Stimulated activated effector memory CD8-positive, alpha-beta T cell treated with anti-CD3 and anti-CD28 coated beads, Interleukin-12 subunit alpha, Interleukin-12 subunit beta, amount 100 ng/mL, for 72 hours (primary cell): ENCODE data around the gene MRPS23.
"Not testable (repeated sequence)": the region's sequence is repeated elsewhere in the genome, so short reads cannot be mapped to it uniquely, and the experiment has no call there.

Experiments
- ATAC-seq: fragments of 150-1000 bp; cut with Tn5 transposase; 2 replicates; pipeline ENCODE4 v1.10.0; 2021
- DNase-seq, 2 donors: peaks; one replicate each; pipeline ENCODE4 v3.0.0; 2021 to 2022; ENCODE audit warnings: low spot score in 2 of 2
- H3K27ac Mint-ChIP-seq: one replicate; pipeline ENCODE4 v1.8.0; 2022; ENCODE audit warnings: mild to moderate bottlenecking, mixed read lengths
- H3K36me3 Mint-ChIP-seq: one replicate; pipeline ENCODE4 v1.8.0; 2022; ENCODE audit warnings: mild to moderate bottlenecking, mixed read lengths
- H3K4me1 Mint-ChIP-seq: one replicate; pipeline ENCODE4 v1.8.0; 2022; ENCODE audit warnings: mixed read lengths
- H3K4me3 Mint-ChIP-seq: one replicate; pipeline ENCODE4 v1.8.0; 2022; ENCODE audit warnings: mild to moderate bottlenecking, mixed read lengths
- H3K9me3 Mint-ChIP-seq: one replicate; pipeline ENCODE4 v1.8.0; 2022; ENCODE audit warnings: mixed read lengths

The MRPS23 gene

DNA sequence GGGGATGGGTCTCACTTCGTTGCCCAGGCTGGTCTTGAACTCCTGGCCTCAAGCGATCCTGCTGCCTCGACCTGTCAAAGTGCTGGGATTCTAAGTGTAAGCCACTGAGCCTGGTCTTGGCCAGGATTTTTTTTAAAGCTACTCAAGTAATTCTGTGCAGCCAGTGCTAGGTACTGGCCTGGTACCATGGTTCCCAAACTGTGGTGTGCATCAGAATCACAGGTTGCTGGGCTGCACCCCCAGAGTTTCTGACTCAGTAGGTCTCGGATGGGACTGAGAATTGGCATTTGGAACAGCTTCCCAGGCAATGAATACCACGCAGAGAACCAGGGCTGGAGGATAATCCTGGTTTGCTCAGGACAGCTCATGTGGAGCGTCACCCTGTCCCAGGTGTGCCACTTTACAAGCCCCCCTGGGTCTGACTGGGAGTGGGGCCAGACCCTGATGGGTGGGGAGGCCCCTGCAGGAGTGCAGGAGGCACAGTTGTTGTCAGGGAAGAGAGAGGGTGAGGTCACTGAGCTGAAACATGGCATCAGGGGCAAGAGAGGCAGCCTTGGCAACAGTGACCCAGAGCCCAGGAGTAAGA lies 10.7 kb upstream of the MRPS23 start:
- Mint-ChIP-seq H3K27ac (no peak overlapping the region), H3K9me3 (no peaks in the 10 kb centered on the region), H3K4me3 (peak overlapping the region; percentile 68), H3K36me3 (no peaks in the 10 kb centered on the region), H3K4me1 (peaks cover 11% of the 10 kb centered on the region)
- ATAC-seq, result no peak
- DNase-seq, result no peak

DNA sequence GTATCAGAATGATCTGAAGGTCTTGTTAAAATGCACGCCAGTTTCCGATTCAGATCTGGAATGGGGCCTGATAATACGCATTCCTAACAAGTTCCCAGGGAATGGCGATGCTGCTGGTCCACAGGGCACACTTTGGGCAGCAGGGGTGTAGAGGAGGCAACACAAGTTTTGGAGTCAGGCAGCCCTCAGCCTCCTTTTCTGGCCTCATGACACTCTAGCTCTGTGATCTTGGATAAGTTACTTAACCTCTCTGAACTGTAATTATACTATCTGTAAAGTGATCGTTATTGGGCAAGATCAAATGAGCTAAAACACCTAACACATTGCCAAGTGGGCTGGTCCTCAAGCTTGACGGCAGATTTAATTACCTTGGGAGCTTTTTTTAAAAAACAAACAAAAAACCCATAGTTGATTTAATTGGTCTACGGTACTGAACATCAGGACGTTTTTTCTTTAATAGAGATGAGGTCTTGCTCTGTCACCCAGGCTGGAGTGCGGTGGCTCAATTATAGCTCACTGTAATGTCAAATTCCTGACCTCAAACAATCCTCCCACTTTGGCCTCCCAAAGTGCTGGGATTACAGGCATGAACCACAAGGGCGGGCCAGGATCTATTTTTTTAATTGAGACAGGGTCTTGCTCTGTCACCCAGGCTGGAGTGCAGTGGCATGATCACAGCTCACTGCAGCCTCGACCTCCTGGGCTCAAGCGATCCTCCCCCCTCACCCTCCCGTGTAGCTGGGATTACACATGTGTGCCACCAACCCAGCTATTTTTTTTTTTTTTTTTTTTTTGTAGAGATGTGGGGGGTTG lies 10.0 kb upstream of the MRPS23 start:
- Mint-ChIP-seq H3K36me3 (no peaks in the 10 kb centered on the region), H3K4me3 (no peak overlapping the region), H3K9me3 (no peaks in the 10 kb centered on the region), H3K27ac (no peak overlapping the region), H3K4me1 (peaks cover 11% of the 10 kb centered on the region)
- ATAC-seq, result no peak
- no peak for DNase-seq

DNA sequence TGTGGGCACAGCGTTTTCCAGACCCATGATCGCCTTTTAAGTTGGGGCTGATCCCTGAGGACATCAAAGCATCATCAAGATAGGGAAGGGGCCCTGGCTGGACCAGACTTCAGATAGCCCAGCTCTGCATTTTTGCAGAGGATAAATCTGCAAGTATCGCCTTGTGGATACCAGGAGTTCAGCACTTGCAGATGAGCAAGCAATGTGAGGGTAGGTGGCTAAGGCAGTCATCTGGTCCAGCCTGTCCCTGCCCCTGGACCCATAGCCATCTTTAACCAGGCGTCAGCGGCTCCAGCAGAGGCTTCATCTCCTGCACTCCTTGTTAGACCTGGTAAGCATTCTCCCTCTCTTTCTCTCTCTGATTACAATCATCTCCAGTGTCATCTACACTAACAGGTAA lies 9.0 kb upstream of the MRPS23 start:
- Mint-ChIP-seq H3K36me3 (no peaks in the 10 kb centered on the region), H3K4me3 (no peak overlapping the region), H3K9me3 (no peaks in the 10 kb centered on the region), H3K4me1 (peaks cover 11% of the 10 kb centered on the region), H3K27ac (no peak overlapping the region)
- ATAC-seq, result no peak
- DNase-seq, result no peak

DNA sequence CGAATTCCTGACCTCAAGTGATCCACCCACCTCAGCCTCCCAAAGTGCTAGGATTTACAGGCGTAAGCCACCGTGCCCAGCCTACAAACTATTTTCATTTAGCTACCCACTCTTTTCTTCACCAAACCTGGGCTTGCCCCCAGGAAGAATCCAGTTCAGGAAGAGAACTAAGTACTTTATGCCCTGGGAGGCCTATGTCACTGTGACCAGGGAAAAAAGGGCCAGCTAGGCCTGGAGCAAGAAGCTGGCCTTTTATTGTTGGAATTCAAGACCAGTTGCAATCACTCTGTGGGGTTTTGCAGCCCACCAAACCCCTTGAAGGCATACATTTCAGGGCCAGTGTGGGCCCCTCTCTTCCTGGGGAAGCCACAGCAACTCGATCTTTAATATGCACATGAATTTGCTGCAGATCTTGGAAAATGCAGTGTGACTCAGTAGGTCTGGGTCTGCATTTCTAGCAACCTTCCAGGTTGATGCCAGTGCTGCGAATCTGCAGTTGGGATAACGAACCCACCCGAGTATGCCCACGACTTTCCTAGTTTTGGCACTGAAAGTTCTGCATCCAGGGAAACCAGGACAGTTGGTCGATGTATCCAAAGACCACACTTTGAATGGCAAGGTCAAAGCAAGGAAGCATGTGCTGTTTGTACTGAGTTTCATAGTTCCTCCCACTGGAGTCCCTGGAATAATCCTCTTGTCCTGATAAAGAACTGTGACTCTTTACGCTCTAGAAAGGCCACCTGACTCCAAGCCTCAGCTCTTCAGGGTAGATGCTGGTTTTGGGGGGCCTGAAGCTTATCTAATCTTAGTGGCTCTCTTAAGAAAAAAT lies 7.2 kb upstream of the MRPS23 start:
- no peak for DNase-seq
- Mint-ChIP-seq H3K4me1 (peaks cover 11% of the 10 kb centered on the region), H3K36me3 (no peaks in the 10 kb centered on the region), H3K9me3 (no peaks in the 10 kb centered on the region), H3K4me3 (no peak overlapping the region), H3K27ac (no peak overlapping the region)
- ATAC-seq, result no peak

DNA sequence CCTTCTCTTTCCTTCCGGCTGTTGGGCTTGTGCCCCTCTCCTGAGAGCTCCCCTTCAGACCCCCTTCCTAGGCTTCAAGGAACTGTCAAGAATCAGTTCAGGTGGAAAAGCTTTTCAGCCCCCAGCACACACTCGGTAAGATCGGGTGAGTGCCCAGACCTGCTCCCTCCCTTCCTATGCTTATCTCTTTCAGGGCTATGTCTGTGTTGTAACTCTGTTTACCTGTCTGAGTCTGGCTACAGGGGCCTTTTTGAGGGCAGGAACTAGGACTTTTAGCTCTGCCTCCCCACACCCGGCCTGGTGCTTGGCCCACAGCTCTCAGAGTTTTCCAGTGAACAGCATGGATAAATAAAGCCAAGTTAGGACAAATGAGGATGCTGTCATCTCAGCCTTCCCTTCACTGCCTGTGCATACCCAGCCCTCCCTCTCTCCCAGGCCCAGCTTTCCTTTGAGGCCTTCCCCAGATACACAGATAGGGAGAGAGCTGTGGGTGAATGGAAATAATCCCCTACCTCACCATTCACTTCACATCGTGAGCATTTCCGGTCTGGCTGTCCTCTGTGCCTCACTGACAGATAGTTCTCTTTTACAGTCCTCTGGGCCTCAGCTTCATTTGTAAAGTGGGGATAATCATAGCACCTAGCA lies 5.7 kb upstream of the MRPS23 start:
- no peak for ATAC-seq
- Mint-ChIP-seq H3K4me3 (no peak overlapping the region), H3K27ac (no peak overlapping the region), H3K9me3 (no peaks in the 10 kb centered on the region), H3K36me3 (no peaks in the 10 kb centered on the region), H3K4me1 (peaks cover 15% of the 10 kb centered on the region)
- DNase-seq, result no peak

DNA sequence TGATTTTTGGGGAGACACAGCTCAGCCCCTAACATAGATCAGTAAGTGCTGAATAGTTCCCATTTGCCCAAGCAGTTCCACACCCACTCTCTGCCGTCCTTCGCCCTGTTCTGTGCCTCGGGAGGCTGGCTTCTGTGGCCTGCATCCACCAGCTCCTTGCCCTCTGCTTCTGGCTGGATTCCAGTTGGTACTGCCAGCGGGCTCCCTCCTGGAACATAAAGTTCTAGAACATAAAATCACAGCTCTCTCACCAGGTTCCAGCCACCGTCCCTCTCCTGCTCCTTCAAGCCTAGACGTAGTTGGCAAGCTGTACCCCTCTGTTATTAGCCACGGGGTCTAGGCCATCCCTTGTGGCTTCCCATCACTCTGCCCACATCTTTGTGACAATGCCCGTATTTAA lies 3.9 kb upstream of the MRPS23 start:
- Mint-ChIP-seq H3K27ac (no peak overlapping the region), H3K36me3 (peaks cover 8% of the 10 kb centered on the region), H3K9me3 (no peaks in the 10 kb centered on the region), H3K4me1 (peaks cover 32% of the 10 kb centered on the region), H3K4me3 (no peak overlapping the region)
- no peak for DNase-seq
- ATAC-seq, result no peak

DNA sequence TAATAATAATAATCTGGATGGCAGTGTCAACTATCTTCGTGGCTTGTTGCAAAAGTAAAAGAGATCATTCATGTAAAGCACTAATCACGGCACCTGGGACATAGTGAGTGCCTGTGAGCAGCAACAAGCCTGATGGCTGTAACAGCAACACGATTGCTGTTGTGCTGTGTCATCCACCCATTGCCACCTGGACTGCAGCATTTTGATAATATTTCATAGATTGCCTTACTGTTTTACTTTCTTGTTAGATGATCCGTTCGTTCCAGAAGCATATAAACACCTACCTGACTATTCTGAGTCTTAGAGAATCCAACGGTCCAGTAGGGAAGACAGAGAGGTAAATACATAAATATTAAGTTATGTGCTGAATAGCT lies 3.1 kb upstream of the MRPS23 start:
- Mint-ChIP-seq H3K36me3 (peaks cover 15% of the 10 kb centered on the region), H3K4me3 (no peak overlapping the region), H3K27ac (no peak overlapping the region), H3K9me3 (no peaks in the 10 kb centered on the region), H3K4me1 (peaks cover 36% of the 10 kb centered on the region)
- DNase-seq (no peak), ATAC-seq (no peak)

DNA sequence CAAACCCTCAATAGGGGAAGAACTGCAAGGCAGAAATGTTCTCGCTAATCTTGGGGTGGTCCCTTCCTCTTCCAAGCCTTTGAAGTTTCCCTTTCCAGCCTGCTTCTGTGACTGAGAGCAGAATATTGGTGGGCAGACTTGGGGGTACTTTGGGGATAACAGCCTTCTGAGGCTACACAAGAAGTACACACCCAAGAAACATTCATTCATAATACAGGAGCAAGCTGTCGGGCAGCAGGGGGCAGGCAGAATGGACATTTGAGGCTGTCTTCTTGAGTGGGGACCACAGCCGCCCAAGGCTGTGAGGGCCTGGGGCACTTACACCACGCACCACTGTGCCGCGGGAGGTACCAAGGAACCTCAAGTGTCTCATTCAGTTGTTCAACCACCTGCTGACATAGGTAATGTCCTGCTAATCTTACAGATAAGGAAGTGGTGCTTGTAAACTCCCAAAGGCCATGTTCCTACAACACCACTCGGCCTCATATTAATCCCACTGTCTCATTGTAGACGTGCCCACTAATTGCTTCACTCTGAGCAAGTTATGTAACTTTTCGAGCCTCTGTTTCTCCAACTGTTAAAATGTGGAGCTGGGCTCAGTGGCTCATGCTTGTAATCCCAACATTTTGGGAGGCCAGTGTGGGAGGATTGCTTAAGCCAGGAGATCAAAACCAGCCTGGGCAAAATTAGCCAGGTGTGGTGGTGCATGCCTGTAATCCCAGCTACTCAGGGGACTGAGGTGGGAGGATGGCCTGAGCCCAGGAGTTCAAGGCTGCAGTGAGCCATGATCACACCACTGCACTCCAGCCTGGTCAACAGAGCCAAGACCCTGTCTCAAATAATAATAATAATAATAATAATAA lies 2.5 kb upstream of the MRPS23 start:
- no peak for ATAC-seq
- peaks cover 36% of the 10 kb centered on the region for H3K4me1 Mint-ChIP-seq
- no peak overlapping the region for H3K27ac Mint-ChIP-seq
- H3K36me3 Mint-ChIP-seq, result peaks cover 21% of the 10 kb centered on the region
- H3K9me3 Mint-ChIP-seq, result no peaks in the 10 kb centered on the region
- H3K4me3 Mint-ChIP-seq, result peak overlapping the region; percentile 93
- DNase-seq, result no peak

DNA sequence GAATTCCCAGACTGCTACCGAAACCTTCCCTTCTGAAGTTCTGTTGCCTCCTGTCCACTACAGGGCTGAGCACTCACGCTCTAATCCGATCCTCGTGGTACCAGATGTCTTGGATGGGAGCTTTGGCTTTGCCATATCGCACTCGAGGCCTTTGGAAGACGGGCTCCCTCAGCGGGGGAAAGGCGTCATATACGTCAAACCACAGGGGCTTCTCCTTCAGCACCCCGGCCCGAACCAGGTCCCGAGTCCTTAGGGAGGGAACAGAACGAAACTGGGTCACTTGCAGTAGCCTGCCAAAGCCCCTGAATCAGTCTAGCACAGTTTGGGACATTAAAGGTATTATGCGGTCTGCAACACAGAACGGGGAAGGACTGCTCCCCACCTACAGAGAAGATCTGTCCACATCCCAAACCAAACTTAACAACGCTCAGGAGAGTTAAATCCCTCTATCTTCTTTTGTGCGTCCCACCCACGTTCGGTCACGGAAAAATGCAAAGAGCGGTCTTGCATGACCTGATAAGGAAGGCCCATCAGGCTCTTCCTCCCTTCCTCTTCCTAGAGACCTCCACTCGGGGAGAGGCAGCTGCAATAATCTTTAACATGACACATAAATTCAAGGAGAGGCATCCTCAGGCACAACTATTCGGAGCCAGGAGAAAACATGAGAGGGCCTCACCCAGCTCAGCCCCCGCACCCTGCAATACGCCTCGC lies 526 bp downstream of the MRPS23 start:
- ATAC-seq, result no peak
- no peaks in the 10 kb centered on the region for H3K9me3 Mint-ChIP-seq

DNA sequence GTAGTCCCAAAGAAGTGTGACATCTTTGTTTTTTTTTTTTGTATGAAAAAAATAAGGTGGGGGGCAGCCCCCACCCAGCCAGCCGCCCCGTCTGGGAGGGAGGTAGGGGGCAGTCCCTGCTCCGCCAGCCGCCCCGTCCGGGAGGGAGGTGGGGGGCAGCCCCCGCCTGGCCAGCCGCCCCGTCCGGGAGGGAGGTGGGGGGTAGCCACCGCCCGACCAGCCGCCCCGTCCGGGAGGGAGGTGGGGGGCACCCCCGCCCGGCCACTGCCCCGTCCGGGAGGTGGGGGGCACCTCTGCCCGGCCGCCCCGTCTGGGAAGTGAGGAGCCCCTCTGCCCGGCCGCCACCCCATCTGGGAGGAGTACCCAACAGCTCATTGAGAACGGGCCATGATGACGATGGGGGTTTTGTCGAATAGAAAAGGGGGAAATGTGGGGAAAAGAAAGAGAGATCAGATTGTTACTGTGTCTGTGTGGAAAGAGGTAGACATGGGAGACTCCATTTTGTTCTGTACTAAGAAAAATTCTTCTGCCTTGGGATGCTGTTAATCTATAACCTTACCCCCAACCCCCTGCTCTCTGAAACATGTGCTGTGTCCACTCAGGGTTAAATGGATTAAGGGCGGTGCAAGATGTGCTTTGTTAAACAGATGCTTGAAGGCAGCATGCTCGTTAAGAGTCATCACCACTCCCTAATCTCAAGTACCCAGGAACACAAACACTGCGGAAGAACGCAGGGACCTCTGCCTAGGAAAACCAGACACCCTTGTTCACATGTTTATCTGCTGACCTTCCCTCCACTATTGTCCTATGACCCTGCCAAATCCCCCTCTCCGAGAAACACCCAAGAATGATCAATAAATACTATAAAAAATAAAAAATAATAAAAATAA lies 3.5 kb downstream of the MRPS23 start:
- ATAC-seq, DNase-seq, H3K4me3 Mint-ChIP-seq, H3K9me3 Mint-ChIP-seq, H3K27ac Mint-ChIP-seq: not testable (repeated sequence)
- peaks cover 30% of the 10 kb centered on the region for H3K4me1 Mint-ChIP-seq
- H3K36me3 Mint-ChIP-seq, result peaks cover 77% of the 10 kb centered on the region

More for the DNA sequence above, 526 bp downstream of the MRPS23 start:
- DNase-seq, result no peak
- Mint-ChIP-seq H3K4me1 (peaks cover 36% of the 10 kb centered on the region), H3K4me3 (peak overlapping the region; percentile 93), H3K27ac (peak overlapping the region; percentile 99), H3K36me3 (peaks cover 52% of the 10 kb centered on the region)

DNA sequence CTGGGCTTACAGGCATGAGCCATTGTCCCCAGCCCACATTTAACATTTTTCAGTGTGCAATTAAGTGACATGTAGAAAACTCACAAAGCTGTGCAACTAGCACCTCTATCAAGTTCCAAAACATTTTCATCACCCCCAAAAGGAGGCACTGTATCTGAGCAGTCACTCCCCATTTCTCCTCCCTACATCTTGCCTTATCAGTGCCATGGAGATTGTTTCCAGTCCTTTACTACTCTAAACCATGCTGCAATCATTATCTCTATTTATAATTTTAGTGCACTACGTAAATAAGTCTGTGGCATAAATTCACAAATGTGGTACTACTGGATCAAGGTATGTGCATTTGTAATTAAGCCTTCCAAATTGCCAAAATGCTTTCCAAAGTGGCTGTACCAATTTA lies 7.6 kb downstream of the MRPS23 start:
- no peaks in the 10 kb centered on the region for H3K4me1 Mint-ChIP-seq
- H3K4me3 Mint-ChIP-seq, result no peak overlapping the region
- H3K36me3 Mint-ChIP-seq, result peaks cover 95% of the 10 kb centered on the region
- H3K9me3 Mint-ChIP-seq, result no peaks in the 10 kb centered on the region
- DNase-seq (no peak), ATAC-seq (no peak)
- no peak overlapping the region for H3K27ac Mint-ChIP-seq

DNA sequence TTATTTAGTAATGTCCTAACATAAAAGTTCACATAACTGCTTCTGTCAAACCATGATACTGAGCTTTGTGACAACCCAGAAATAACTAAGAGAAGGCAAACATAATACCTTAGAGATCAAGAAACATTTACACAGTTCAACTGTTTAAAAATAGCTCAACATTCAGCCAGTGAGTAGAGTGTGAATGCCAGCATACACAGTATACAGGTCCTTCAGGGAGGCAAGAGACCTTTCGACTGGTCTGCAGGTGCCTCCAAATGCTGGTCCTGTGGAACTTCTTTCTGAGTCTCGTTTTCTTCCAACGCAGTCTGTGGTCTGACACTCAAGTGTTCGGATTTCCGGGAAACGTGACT lies 10.3 kb downstream of the MRPS23 start:
- ATAC-seq (no peak), DNase-seq (no peak)
- H3K9me3 Mint-ChIP-seq, result no peaks in the 10 kb centered on the region
- no peak overlapping the region for H3K4me3 Mint-ChIP-seq
- no peak overlapping the region for H3K27ac Mint-ChIP-seq
- H3K4me1 Mint-ChIP-seq, result no peaks in the 10 kb centered on the region
- peaks cover 77% of the 10 kb centered on the region for H3K36me3 Mint-ChIP-seq

DNA sequence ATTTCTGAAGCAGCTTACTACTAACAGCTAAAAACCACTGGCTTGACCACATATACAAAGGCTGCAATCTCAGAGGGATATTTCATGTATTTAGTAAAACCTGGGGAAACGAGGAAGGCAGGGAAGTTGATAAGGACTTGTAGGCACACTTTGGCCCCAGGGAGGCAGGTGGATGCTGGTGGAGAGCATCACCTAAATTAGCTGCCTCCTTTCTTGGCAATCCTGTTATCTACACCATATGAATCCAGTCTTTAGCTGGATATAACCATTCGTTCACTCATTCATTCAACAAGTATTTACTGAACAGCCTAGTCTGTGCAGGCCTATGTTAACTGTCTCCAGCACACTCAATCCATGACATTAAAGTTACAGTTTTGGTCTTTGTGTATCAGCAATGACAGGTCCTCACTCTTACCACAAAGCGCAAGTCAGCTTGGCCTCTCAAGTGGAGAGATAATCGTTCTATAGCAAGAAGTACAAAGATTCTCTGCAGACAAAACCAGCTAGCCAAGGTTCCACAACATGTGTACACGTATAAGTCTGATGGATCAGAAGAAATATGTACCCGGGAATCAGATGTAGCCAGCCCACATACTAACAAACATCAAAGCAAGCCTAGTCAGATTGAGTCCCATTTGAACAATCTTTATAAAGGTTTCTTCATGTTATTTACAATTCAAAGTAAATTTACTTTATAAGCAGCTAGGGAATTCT lies 10.8 kb downstream of the MRPS23 start:
- ATAC-seq, result no peak
- H3K36me3 Mint-ChIP-seq, result peaks cover 72% of the 10 kb centered on the region
- no peak for DNase-seq
- no peak overlapping the region for H3K27ac Mint-ChIP-seq
- no peak overlapping the region for H3K4me3 Mint-ChIP-seq
- peaks cover 5% of the 10 kb centered on the region for H3K4me1 Mint-ChIP-seq
- H3K9me3 Mint-ChIP-seq, result no peaks in the 10 kb centered on the region
